HCT116 (cell line): ENCODE measurements around the gene PCDHB3. TPM values are rescaled to one million over a fixed set of nuclear protein-coding genes. Genes with fewer than 3 reads are reported as not detected.

Experiments
- ATAC-seq: fragments of 200-7000 bp; cut with Tn5 transposase; 2 replicates; pipeline ENCODE4 v1.9.1; 2020; ENCODE audit warnings: mild to moderate bottlenecking, moderate library complexity
- BruUV-seq: library from RNA; stranded (reverse); fragments of 400-500 nt; replicated peaks from 2 replicates; lab custom pipeline; 2021; lab: Mats Ljungman, UMichigan
- CTCF ChIA-PET: fragments of 300-600 bp; sonication (Branson Sonifier 250); formaldehyde crosslinking; loops from one replicate; lab custom pipeline; 2021; ENCODE audit warnings: antibody characterized with exemption; lab: Charles Lee
- POLR2A ChIA-PET: fragments of 300-600, 350-600 bp; sonication (Branson Sonifier 250); formaldehyde crosslinking; loops from one replicate; lab custom pipeline; 2021; ENCODE audit warnings: antibody characterized with exemption; lab: Charles Lee
- RAD21 ChIA-PET, 2 experiments: fragments of 300-600 bp; sonication (Branson Sonifier 250); formaldehyde crosslinking; loops; one replicate each; lab custom pipeline; 2023; ENCODE audit warnings: low total read pairs in 2 of 2; ENCODE audit not compliant: uncharacterized antibody in 2 of 2, unreplicated experiment in 2 of 2, low non-redundant PET in 1 of 2; lab: Charles Lee
- DNase-seq: peaks from one replicate; pipeline ENCODE4 v3.0.0-alpha.2; 2010; ENCODE audit warnings: low read depth, low spot score
- H2AFZ ChIP-seq: fragments of 200-600 bp; shearing (Covaris generic), sonication (generic); 2 replicates; pipeline ENCODE4 v1.6.1; 2017; ENCODE audit warnings: low read depth, mixed run types, mixed read lengths, antibody characterized with exemption, low read length; ENCODE audit not compliant: poor library complexity, severe bottlenecking
- H3K27ac ChIP-seq: 2 replicates; pipeline ENCODE4 v1.5.1; 2012; ENCODE audit warnings: low read depth, low read length
- H3K27me3 ChIP-seq: fragments of 200-600 bp; sonication (generic); 2 replicates; pipeline ENCODE4 v1.6.1; 2016; ENCODE audit warnings: mixed run types, low read length, mixed read lengths; ENCODE audit not compliant: insufficient read depth
- H3K36me3 ChIP-seq, 2 experiments: fragments of 200-500 bp in 1 of 2; fragments of 200-600 bp in 1 of 2; sonication (Bioruptor generic) in 1 of 2; sonication (generic) in 1 of 2; 2 replicates each; pipeline versions ENCODE4 v1.5.1 to v1.6.1; 2014 to 2016; ENCODE audit warnings: low read length in 2 of 2, inconsistent platforms in 1 of 2, mixed read lengths in 1 of 2, mixed run types in 1 of 2; ENCODE audit not compliant: insufficient read depth in 2 of 2, control insufficient read depth in 1 of 2
- H3K4me1 ChIP-seq, 2 experiments: fragments of 200-600 bp in 1 of 2; sonication (generic) in 1 of 2; 2 replicates each; pipeline versions ENCODE4 v1.5.1 to v1.6.1; 2012 to 2017; ENCODE audit warnings: low read length in 2 of 2, inconsistent platforms in 1 of 2, mild to moderate bottlenecking in 1 of 2, mixed read lengths in 1 of 2, mixed run types in 1 of 2, moderate library complexity in 1 of 2; ENCODE audit not compliant: insufficient read depth in 2 of 2, control insufficient read depth in 1 of 2
- H3K4me2 ChIP-seq: fragments of 200-600 bp; sonication (generic); 2 replicates; pipeline ENCODE4 v1.6.1; 2017; ENCODE audit warnings: mixed run types, low read length, mixed read lengths
- H3K4me3 ChIP-seq, 2 experiments: fragments of 200-600 bp in 1 of 2; sonication (generic) in 1 of 2; replicated peaks in 1 of 2; 2 replicates each; pipeline ENCODE4 v1.5.1; 2011 to 2016; ENCODE audit warnings: low read length in 2 of 2, control low read depth in 1 of 2, low read depth in 1 of 2, mild to moderate bottlenecking in 1 of 2, mixed read lengths in 1 of 2, mixed run types in 1 of 2
- H3K79me2 ChIP-seq: fragments of 200-600 bp; sonication (generic); 2 replicates; pipeline ENCODE4 v1.6.1; 2017; ENCODE audit warnings: mild to moderate bottlenecking, mixed run types, low read length, moderate library complexity, mixed read lengths; ENCODE audit not compliant: insufficient read depth
- H3K9ac ChIP-seq: fragments of 200-600 bp; sonication (generic); 2 replicates; pipeline ENCODE4 v1.6.1; 2016; ENCODE audit warnings: low read length, mixed read lengths
- H3K9me2 ChIP-seq: fragments of 200-600 bp; sonication (generic), shearing (Covaris generic); 2 replicates; pipeline ENCODE4 v1.6.1; 2017; ENCODE audit warnings: mixed run types, mild to moderate bottlenecking, moderate library complexity; ENCODE audit not compliant: insufficient read depth
- H3K9me3 ChIP-seq, 2 experiments: fragments of 200-500 bp in 1 of 2; fragments of 200-600 bp in 1 of 2; sonication (Bioruptor generic) in 1 of 2; sonication (generic) in 1 of 2; 2 replicates each; pipeline ENCODE4 v1.6.1; 2014 to 2017; ENCODE audit warnings: low read length in 2 of 2, mixed read lengths in 2 of 2, inconsistent platforms in 1 of 2, low read depth in 1 of 2, mild to moderate bottlenecking in 1 of 2, mixed run types in 1 of 2, moderate library complexity in 1 of 2; ENCODE audit not compliant: control insufficient read depth in 1 of 2, insufficient read depth in 1 of 2
- H4K20me1 ChIP-seq: fragments of 200-600 bp; sonication (generic), shearing (Covaris generic); 2 replicates; pipeline ENCODE4 v1.6.1; 2017; ENCODE audit warnings: mixed run types, mild to moderate bottlenecking, moderate library complexity; ENCODE audit not compliant: insufficient read depth
- CBX3 ChIP-seq: IDR thresholded peaks from 2 replicates; pipeline ENCODE4 v1.6.1; 2012; ENCODE audit warnings: low read depth
- EGR1 ChIP-seq: IDR thresholded peaks from 2 replicates; pipeline ENCODE4 v1.6.1; 2012; ENCODE audit warnings: low read depth
- EZH2 ChIP-seq: fragments of 200-600 bp; sonication (generic); IDR thresholded peaks from 2 replicates; pipeline ENCODE4 v1.6.1; 2017; ENCODE audit warnings: antibody characterized with exemption, mixed run types
- EZH2phosphoT487 ChIP-seq: fragments of 200-600 bp; IDR thresholded peaks from 2 replicates; pipeline ENCODE4 v1.6.1; 2018; ENCODE audit warnings: antibody characterized with exemption, borderline replicate concordance
- POLR2AphosphoS5 ChIP-seq: IDR thresholded peaks from 2 replicates; pipeline ENCODE4 v1.6.1; 2011; ENCODE audit warnings: mild to moderate bottlenecking, low read depth, low read length, moderate library complexity
- RAD21 ChIP-seq: IDR thresholded peaks from 2 replicates; pipeline ENCODE4 v1.6.1; 2012; ENCODE audit warnings: low read depth, mild to moderate bottlenecking
- SP1 ChIP-seq: IDR thresholded peaks from 2 replicates; pipeline ENCODE4 v1.6.1; 2012; ENCODE audit warnings: low read depth
- YY1 ChIP-seq: IDR thresholded peaks from 2 replicates; pipeline ENCODE4 v1.6.1; 2011; ENCODE audit warnings: low read length, low read depth, moderate library complexity, mild to moderate bottlenecking; ENCODE audit not compliant: insufficient replicate concordance; ENCODE audit errors: extremely low read depth
- intact Hi-C: fragments of 100-400 bp; cut with micrococcal nuclease; formaldehyde crosslinking; loops from 2 replicates; pipeline ENCODE4 v1.10.0; 2022
- total RNA-seq: library from RNA; stranded (reverse); gene quantifications from one replicate; pipeline ENCODE4 v1.2.1, GENCODE V29; 2021; ENCODE audit not compliant: unreplicated experiment
- TF ChIP-seq, protein P1 (sequence below), 3 experiments: fragments of 200-600 bp in 1 of 3; sonication (generic) in 1 of 3; IDR thresholded peaks in 2 of 3; conservative IDR thresholded peaks in 1 of 3; 2 replicates each; pipeline ENCODE4 v1.5.1; 2012 to 2017; ENCODE audit warnings: low read depth in 2 of 3, low read length in 2 of 3, antibody characterized with exemption in 1 of 3, borderline replicate concordance in 1 of 3, control low read depth in 1 of 3, mild to moderate bottlenecking in 1 of 3, mixed read lengths in 1 of 3, mixed run types in 1 of 3, moderate library complexity in 1 of 3; ENCODE audit not compliant: insufficient read depth in 1 of 3

PCDHB3 gene
- total RNA-seq, 1 experiment from 2014 or later, result 0.10 TPM

GRCh38 chr5:141084487-141084989 lies 15.7 kb upstream of the PCDHB3 start:
- H3K4me1 ChIP-seq, result no peaks in the 10 kb centered on the region
- DNase-seq, result no peak
- H3K9me3 ChIP-seq, result no peaks in the 10 kb centered on the region
- RAD21 ChIA-PET, result no interaction called here
- H3K36me3 ChIP-seq, result no peaks in the 10 kb centered on the region
- no peak for TF ChIP-seq SP1
- TF ChIP-seq YY1, result no peak
- TF ChIP-seq CBX3, result no peak
- peak; percentile 37 for TF ChIP-seq RAD21
- no peak for TF ChIP-seq EZH2
- TF ChIP-seq, protein P1, sequence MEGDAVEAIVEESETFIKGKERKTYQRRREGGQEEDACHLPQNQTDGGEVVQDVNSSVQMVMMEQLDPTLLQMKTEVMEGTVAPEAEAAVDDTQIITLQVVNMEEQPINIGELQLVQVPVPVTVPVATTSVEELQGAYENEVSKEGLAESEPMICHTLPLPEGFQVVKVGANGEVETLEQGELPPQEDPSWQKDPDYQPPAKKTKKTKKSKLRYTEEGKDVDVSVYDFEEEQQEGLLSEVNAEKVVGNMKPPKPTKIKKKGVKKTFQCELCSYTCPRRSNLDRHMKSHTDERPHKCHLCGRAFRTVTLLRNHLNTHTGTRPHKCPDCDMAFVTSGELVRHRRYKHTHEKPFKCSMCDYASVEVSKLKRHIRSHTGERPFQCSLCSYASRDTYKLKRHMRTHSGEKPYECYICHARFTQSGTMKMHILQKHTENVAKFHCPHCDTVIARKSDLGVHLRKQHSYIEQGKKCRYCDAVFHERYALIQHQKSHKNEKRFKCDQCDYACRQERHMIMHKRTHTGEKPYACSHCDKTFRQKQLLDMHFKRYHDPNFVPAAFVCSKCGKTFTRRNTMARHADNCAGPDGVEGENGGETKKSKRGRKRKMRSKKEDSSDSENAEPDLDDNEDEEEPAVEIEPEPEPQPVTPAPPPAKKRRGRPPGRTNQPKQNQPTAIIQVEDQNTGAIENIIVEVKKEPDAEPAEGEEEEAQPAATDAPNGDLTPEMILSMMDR (IDR thresholded peaks at IDR 0.05 in 2 of 3, conservative IDR thresholded peaks at IDR 0.05 in 1 of 3; ENCODE audit: borderline replicate concordance in 1 of 3, insufficient read depth in 1 of 3, low read depth in 2 of 3, low read length in 2 of 3), result peak in 1 of 3 experiments; percentile 25; a peak in 1 of 6 replicates
- TF ChIP-seq EGR1, result no peak
- no peak for TF ChIP-seq POLR2AphosphoS5
- no peak for TF ChIP-seq EZH2phosphoT487
- TF ChIP-seq, all 23 proteins: peak for 2
- Histone ChIP-seq H3K79me2 (no peaks in the 10 kb centered on the region), H3K4me2 (no peak overlapping the region), H3K4me3 (no peak overlapping the region), H2AFZ (no peak overlapping the region), H3K27ac (no peak overlapping the region), H4K20me1 (no peaks in the 10 kb centered on the region), H3K27me3 (no peaks in the 10 kb centered on the region), H3K9ac (no peak overlapping the region), H3K9me2 (no peaks in the 10 kb centered on the region)
- intact Hi-C loops, result loop anchor here (10.0 kb wide), 1 partner anchor 480 kb away; no protein-coding TSS in a partner anchor
- POLR2A ChIA-PET, result no interaction called here
- BruUV-seq, result no TSS peak
- CTCF ChIA-PET, result no interaction called here
- no peak for ATAC-seq
